GM19324 (cell line): ENCODE measurements around the gene NQO2.
A peak's percentile ranks its signal among the peaks of the same experiment; 100 is the strongest.

Source experiments
- ATAC-seq: cut with Tn5 transposase; IDR thresholded peaks from one replicate; pipeline ENCODE4 v1.9.1; 2021; ENCODE audit warnings: mild to moderate bottlenecking, moderate library complexity; ENCODE audit not compliant: unreplicated experiment, low FRiP score

The NQO2 gene

DNA sequence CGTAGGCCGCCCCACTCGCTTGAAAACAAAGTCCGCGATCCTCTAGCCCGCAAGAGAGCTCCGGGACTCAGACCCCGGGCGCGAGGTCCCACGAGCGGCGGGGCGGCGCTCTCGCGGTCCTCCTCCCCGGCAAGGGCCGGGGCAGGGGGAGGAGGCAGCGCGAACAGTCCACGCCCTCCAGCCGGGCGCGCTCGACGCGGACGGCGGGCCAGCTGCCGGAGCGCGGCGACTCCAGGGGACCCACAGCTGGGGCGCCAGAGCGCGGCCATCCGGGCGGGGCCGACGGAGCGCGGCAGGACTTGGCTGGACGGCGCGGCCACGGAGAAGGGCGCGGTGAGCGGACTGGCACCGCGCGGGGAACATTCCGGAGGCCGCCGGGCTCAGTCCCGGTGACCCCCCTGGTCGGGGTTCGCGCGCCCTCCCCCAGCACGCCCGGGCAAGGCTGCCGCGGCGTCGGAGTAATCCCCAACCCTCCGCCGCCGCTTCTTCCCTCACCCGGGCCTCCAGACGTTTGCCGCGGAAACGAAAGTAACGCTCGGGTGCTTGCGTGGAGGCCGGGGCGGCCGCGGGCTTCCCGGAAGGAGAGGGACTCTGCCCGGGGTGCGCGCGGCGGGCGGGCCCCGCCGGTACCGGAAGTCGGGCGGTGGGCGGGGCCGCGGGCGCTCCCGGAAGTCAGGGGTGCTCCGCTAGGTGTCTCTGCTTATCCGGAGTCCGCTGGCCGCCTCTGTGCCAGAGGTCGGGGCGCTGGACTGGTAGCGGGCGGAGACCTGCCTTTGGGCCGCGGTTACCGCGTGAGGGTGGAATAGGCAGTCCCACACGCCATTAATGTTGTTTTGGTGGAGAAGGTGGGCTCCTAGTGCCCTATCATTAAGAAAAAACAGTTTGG lies 68.9 kb downstream of the NQO2 start, which contains the start of gene RIPK1:
TSS of gene RIPK1 (plus strand) at position 166 of the 886 bp plus-strand sequence. CDS start 8,330 bp downstream, outside the sequence.
- ATAC-seq, result peak; percentile 88
